ENCODE measurements around the gene DPRX. TPM values are rescaled to one million over a fixed set of nuclear protein-coding genes. Genes with fewer than 3 reads are reported as not detected.

The DPRX gene
- total RNA-seq, 1 donor from 2014 or later = not detected

- Mint-ChIP-seq H3K36me3 (ENCODE audit: unreplicated experiment) (no peaks in the 10 kb centered on the region), H3K27ac (ENCODE audit: unreplicated experiment) (no peak overlapping the region), H3K9me3 (ENCODE audit: unreplicated experiment) (peaks cover 12% of the 10 kb centered on the region), H3K4me1 (ENCODE audit: unreplicated experiment) (no peaks in the 10 kb centered on the region), H3K4me3 (ENCODE audit: unreplicated experiment) (no peak overlapping the region), H3K27me3 (ENCODE audit: unreplicated experiment) (no peaks in the 10 kb centered on the region)
- TF ChIP-seq, protein P1, sequence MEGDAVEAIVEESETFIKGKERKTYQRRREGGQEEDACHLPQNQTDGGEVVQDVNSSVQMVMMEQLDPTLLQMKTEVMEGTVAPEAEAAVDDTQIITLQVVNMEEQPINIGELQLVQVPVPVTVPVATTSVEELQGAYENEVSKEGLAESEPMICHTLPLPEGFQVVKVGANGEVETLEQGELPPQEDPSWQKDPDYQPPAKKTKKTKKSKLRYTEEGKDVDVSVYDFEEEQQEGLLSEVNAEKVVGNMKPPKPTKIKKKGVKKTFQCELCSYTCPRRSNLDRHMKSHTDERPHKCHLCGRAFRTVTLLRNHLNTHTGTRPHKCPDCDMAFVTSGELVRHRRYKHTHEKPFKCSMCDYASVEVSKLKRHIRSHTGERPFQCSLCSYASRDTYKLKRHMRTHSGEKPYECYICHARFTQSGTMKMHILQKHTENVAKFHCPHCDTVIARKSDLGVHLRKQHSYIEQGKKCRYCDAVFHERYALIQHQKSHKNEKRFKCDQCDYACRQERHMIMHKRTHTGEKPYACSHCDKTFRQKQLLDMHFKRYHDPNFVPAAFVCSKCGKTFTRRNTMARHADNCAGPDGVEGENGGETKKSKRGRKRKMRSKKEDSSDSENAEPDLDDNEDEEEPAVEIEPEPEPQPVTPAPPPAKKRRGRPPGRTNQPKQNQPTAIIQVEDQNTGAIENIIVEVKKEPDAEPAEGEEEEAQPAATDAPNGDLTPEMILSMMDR (IDR thresholded peaks at IDR 0.05) = no peak
- DNase-seq (ENCODE audit: extremely low spot score, unreplicated experiment) = no peak
Measured at GRCh38 chr19:53596056-53596455, 35.7 kb upstream of the DPRX start.

DNA sequence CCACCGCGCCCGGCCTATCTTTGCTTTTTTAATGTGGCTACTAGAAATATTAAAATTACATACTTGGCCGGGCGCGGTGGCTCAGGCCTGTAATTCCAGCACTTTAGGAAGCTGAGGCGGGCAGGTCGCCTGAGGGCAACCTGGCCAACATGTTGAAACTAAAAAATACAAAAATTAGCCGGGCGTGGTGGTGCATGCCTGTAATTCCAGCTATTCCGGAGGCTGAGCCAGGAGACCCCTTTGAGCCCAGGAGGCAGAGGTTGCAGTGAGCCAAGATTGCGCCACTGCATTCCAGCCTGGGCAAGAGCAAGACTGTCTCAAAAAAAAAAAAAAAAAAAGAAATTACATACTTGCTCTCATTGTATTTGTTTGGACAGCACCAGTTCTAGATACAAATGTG, 34.8 kb upstream of the DPRX start:
- DNase-seq (ENCODE audit: extremely low spot score, unreplicated experiment) = no peak
- H3K4me3 Mint-ChIP-seq (ENCODE audit: unreplicated experiment) = no peak overlapping the region
- H3K27me3 Mint-ChIP-seq (ENCODE audit: unreplicated experiment) = no peaks in the 10 kb centered on the region
- H3K9me3 Mint-ChIP-seq (ENCODE audit: unreplicated experiment) = peaks cover 10% of the 10 kb centered on the region
- H3K36me3 Mint-ChIP-seq (ENCODE audit: unreplicated experiment) = peaks cover 2% of the 10 kb centered on the region
- H3K27ac Mint-ChIP-seq (ENCODE audit: unreplicated experiment) = no peak overlapping the region
- TF ChIP-seq, protein P1 (IDR thresholded peaks at IDR 0.05) = no peak
- H3K4me1 Mint-ChIP-seq (ENCODE audit: unreplicated experiment) = no peaks in the 10 kb centered on the region

- TF ChIP-seq, protein P1 (IDR thresholded peaks at IDR 0.05) = no peak
- peaks cover 2% of the 10 kb centered on the region for H3K36me3 Mint-ChIP-seq (ENCODE audit: unreplicated experiment)
- peaks cover 10% of the 10 kb centered on the region for H3K9me3 Mint-ChIP-seq (ENCODE audit: unreplicated experiment)
- no peak overlapping the region for H3K27ac Mint-ChIP-seq (ENCODE audit: unreplicated experiment)
- no peaks in the 10 kb centered on the region for H3K4me1 Mint-ChIP-seq (ENCODE audit: unreplicated experiment)
- H3K27me3 Mint-ChIP-seq (ENCODE audit: unreplicated experiment) = no peaks in the 10 kb centered on the region
- H3K4me3 Mint-ChIP-seq (ENCODE audit: unreplicated experiment) = no peak overlapping the region
- DNase-seq (ENCODE audit: extremely low spot score, unreplicated experiment) = no peak
Measured at GRCh38 chr19:53598361-53598760, 33.4 kb upstream of the DPRX start.

GRCh38 chr19:53600217-53600616, 31.6 kb upstream of the DPRX start:
- DNase-seq (ENCODE audit: extremely low spot score, unreplicated experiment) = no peak
- Mint-ChIP-seq H3K4me3 (ENCODE audit: unreplicated experiment) (no peak overlapping the region), H3K9me3 (ENCODE audit: unreplicated experiment) (peaks cover 16% of the 10 kb centered on the region), H3K27me3 (ENCODE audit: unreplicated experiment) (no peaks in the 10 kb centered on the region), H3K4me1 (ENCODE audit: unreplicated experiment) (no peaks in the 10 kb centered on the region), H3K27ac (ENCODE audit: unreplicated experiment) (no peak overlapping the region), H3K36me3 (ENCODE audit: unreplicated experiment) (peaks cover 2% of the 10 kb centered on the region)
- TF ChIP-seq, protein P1 (IDR thresholded peaks at IDR 0.05) = no peak

DNA sequence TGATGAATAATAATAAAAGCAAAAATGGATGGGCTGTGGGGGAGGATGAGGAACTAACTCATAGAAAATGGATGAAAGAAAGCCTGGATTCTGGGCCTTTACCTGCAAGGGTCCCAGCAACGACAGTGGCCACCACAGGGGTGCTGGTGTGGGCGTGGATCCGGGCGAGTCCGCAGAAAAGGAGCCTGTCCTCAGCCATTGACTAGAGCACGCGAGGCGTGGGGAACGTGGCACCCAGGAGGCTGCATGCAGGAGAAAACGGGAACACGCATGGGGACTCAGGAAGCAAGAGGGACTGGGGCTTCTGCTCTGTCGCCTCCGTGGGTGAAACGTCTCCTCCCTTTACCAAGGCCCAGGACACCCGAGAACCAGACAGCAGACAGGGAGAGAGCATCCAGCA, 25.8 kb upstream of the DPRX start:
- H3K27me3 Mint-ChIP-seq (ENCODE audit: unreplicated experiment) = no peaks in the 10 kb centered on the region
- peaks cover 2% of the 10 kb centered on the region for H3K36me3 Mint-ChIP-seq (ENCODE audit: unreplicated experiment)
- TF ChIP-seq, protein P1 (IDR thresholded peaks at IDR 0.05) = no peak
- no peak overlapping the region for H3K27ac Mint-ChIP-seq (ENCODE audit: unreplicated experiment)
- DNase-seq (ENCODE audit: extremely low spot score, unreplicated experiment) = no peak
- no peaks in the 10 kb centered on the region for H3K4me1 Mint-ChIP-seq (ENCODE audit: unreplicated experiment)
- peaks cover 16% of the 10 kb centered on the region for H3K9me3 Mint-ChIP-seq (ENCODE audit: unreplicated experiment)
- no peak overlapping the region for H3K4me3 Mint-ChIP-seq (ENCODE audit: unreplicated experiment)
